ENCODE results near the gene MRAP.

GRCh38 chr21:32330784-32331311 is 32.2 kb downstream of the MRAP start:
- TF ChIP-seq CTCF (IDR thresholded peaks at IDR 0.05; ENCODE audit: low read depth, low read length, poor library complexity, severe bottlenecking) (no peak), EZH2phosphoT487 (IDR thresholded peaks at IDR 0.05; ENCODE audit: borderline replicate concordance, low read length) (no peak)
